HG02973 (cell line): ENCODE results near the gene POLR3C.

Experiments used
- ATAC-seq: cut with Tn5 transposase; IDR thresholded peaks from one replicate; pipeline ENCODE4 v1.9.1; 2021; ENCODE audit warnings: moderate library complexity; ENCODE audit not compliant: unreplicated experiment

The POLR3C gene

GRCh38 chr1:145868232-145868631, 44.2 kb downstream of the POLR3C start:
- ATAC-seq = no peak

- no peak for ATAC-seq
These were observed 48.3 kb downstream of the POLR3C start for GRCh38 chr1:145871994-145872924.

- ATAC-seq = no peak
These were observed 50.6 kb downstream of the POLR3C start for GRCh38 chr1:145874646-145875045.

- no peak for ATAC-seq
These were observed 54.0 kb downstream of the POLR3C start for GRCh38 chr1:145877923-145878486.

GRCh38 chr1:145878724-145879123, 54.7 kb downstream of the POLR3C start:
- no peak for ATAC-seq

- ATAC-seq = no peak
These were observed 55.8 kb downstream of the POLR3C start for GRCh38 chr1:145879775-145880174.

GRCh38 chr1:145884675-145885074, 60.7 kb downstream of the POLR3C start:
- no peak for ATAC-seq

- ATAC-seq = peak; percentile 98
These were observed 61.8 kb downstream of the POLR3C start, which contains the start of gene ANKRD35 for GRCh38 chr1:145885738-145886287. TSS of gene ANKRD35 (minus strand) at chr1:145885866. CDS start at chr1:145885758, 108 bp downstream.

GRCh38 chr1:145886390-145886789, 62.4 kb downstream of the POLR3C start:
- no peak for ATAC-seq

GRCh38 chr1:145886816-145887215, 62.8 kb downstream of the POLR3C start:
- ATAC-seq = no peak

- no peak for ATAC-seq
These were observed 63.6 kb downstream of the POLR3C start for GRCh38 chr1:145887631-145888030.

- no peak for ATAC-seq
These were observed 65.7 kb downstream of the POLR3C start for GRCh38 chr1:145889722-145890121.

GRCh38 chr1:145891143-145891542, 67.1 kb downstream of the POLR3C start:
- no peak for ATAC-seq

GRCh38 chr1:145891587-145892485, 67.8 kb downstream of the POLR3C start:
- no peak for ATAC-seq

- ATAC-seq = no peak
These were observed 68.6 kb downstream of the POLR3C start for GRCh38 chr1:145892486-145893087.

- no peak for ATAC-seq
These were observed 69.5 kb downstream of the POLR3C start for GRCh38 chr1:145893306-145894055.
